GM12873 (cell line): ENCODE results near the gene TNS3.

ENCODE experiments used
- CTCF ChIP-seq: IDR thresholded peaks from 2 replicates; pipeline ENCODE4 v1.5.1; 2012; ENCODE audit warnings: low read depth, mild to moderate bottlenecking, moderate library complexity, low read length, control low read depth; ENCODE audit not compliant: insufficient read depth; ENCODE audit errors: missing control alignments

TNS3 gene

GRCh38 chr7:47452715-47453092 is 129.2 kb downstream of the TNS3 start:
- no peak for TF ChIP-seq CTCF

- no peak for TF ChIP-seq CTCF
Measured at GRCh38 chr7:47452295-47452694, 129.6 kb downstream of the TNS3 start.

- no peak for TF ChIP-seq CTCF
Measured at GRCh38 chr7:47451851-47452205, 130.1 kb downstream of the TNS3 start.

GRCh38 chr7:47449810-47450590 is 131.9 kb downstream of the TNS3 start:
- no peak for TF ChIP-seq CTCF

GRCh38 chr7:47448971-47449370 is 132.9 kb downstream of the TNS3 start:
- TF ChIP-seq CTCF: no peak

GRCh38 chr7:47447621-47448349 is 134.1 kb downstream of the TNS3 start:
- TF ChIP-seq CTCF: no peak

- TF ChIP-seq CTCF: no peak
Measured at GRCh38 chr7:47446871-47447466, 134.9 kb downstream of the TNS3 start.
